Measurements from ENCODE around the gene DLST. TPM values are rescaled to one million over a fixed set of nuclear protein-coding genes. Genes with fewer than 3 reads are reported as not detected.

Gene DLST
- total RNA-seq, 5 donors from 2014 or later (not counting 1 experiment from before 2014, with no cell fraction given), result 88.3 to 128 (median 102) TPM

DNA sequence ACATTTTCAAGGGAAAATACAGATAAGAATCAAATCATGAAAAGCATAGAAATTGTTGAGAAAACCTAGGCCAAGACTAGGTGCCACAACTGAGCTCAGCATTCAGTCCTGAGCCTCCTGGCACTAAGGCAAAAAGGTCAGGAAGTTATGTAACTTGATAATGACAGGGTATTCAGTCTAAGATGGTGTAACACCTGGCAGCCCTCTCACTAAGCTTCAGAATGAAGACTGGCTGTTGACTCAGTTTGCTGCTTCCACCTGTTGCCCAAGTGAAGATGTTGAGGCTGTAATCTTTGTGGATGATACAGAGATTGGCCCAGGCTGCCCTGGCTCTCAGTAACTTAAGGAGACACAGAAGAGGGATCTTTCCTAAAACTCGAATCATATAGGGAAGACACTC is 25.4 kb upstream of the DLST start:
- POLR2A ChIA-PET, result no interaction called here
- Mint-ChIP-seq H3K27me3 (no peaks in the 10 kb centered on the region), H3K36me3 (peaks cover 6% of the 10 kb centered on the region), H3K4me1 (peaks cover 32 to 39% (median 35%) of the 10 kb centered on the region in 3 donors), H3K27ac (no peak overlapping the region), H3K9me3 (no peaks in the 10 kb centered on the region), H3K4me3 (no peak overlapping the region)
- H3K36me3 ChIP-seq (ENCODE audit: control insufficient read depth in 2 of 2, extremely low read depth in 1 of 2, insufficient read depth in 1 of 2, low read length in 1 of 2), result peaks cover 0 to 5% of the 10 kb centered on the region in 2 donors
- H3K27me3 ChIP-seq (replicated peaks in 1 of 2; ENCODE audit: control insufficient read depth in 2 of 2, extremely low read depth in 1 of 2, insufficient read depth in 2 of 2, low read length in 1 of 2), result no peaks in the 10 kb centered on the region
- no peaks in the 10 kb centered on the region for H3K9me3 ChIP-seq
- DNase-seq (no peak), ATAC-seq (replicated peaks in 1 of 4) (no peak)
- H3K27ac ChIP-seq (ENCODE audit: low read length), result no peak overlapping the region
- H3K4me1 ChIP-seq (ENCODE audit: control insufficient read depth in 1 of 2, extremely low read depth in 1 of 2, insufficient read depth in 2 of 2, low read length in 2 of 2), result peaks cover 11 to 20% of the 10 kb centered on the region in 2 experiments
- CTCF ChIA-PET, result interaction anchor here in 1 of 2 donors (0.5 to 6.4 kb wide), 3 partner anchors 14 to 49 kb away, joined by 3 to 166 read pairs (median 6); no protein-coding TSS in a partner anchor
- WGBS (ENCODE audit: insufficient coverage), result no CpG with 5 or more reads among the region's 1 CpG
- H3K4me3 ChIP-seq (ENCODE audit: control insufficient read depth in 1 of 2, extremely low read depth in 1 of 2, low read length in 1 of 2), result no peak overlapping the region

DNA sequence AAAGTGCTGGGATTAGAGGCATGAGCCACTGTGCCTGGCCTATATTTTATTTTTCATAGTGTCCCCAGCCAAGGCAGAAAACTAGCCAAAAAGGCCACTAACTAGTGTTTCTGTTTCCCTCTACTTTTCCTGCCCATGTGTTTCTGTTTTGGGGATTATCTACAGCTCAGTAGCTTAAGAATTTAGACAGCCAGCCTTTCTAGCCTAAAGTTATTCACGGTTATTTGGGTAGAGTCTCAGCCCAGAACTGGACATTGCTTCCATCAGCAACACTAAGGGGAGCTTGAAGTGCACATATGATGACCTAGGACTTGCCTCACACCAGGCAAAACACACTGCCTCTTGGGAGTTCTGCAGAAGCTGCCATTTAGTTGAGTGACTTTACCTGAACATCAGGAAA is 23.7 kb upstream of the DLST start:
- POLR2A ChIA-PET, result no interaction called here
- CTCF ChIA-PET, result interaction anchor here (0.9 to 6.4 kb wide), 5 partner anchors 47 to 232 kb away, joined by 5 to 166 read pairs (median 6); no protein-coding TSS in a partner anchor
- WGBS (ENCODE audit: insufficient coverage), result no CpG with 5 or more reads among the region's 1 CpG
- Histone ChIP-seq H3K36me3 (ENCODE audit: control insufficient read depth in 2 of 2, extremely low read depth in 1 of 2, insufficient read depth in 1 of 2, low read length in 1 of 2) (peaks cover 0 to 5% of the 10 kb centered on the region in 2 donors), H3K27me3 (replicated peaks in 1 of 2; ENCODE audit: control insufficient read depth in 2 of 2, extremely low read depth in 1 of 2, insufficient read depth in 2 of 2, low read length in 1 of 2) (no peaks in the 10 kb centered on the region), H3K4me3 (ENCODE audit: control insufficient read depth in 1 of 2, extremely low read depth in 1 of 2, low read length in 1 of 2) (no peak overlapping the region), H3K9me3 (no peaks in the 10 kb centered on the region), H3K4me1 (ENCODE audit: control insufficient read depth in 1 of 2, extremely low read depth in 1 of 2, insufficient read depth in 2 of 2, low read length in 2 of 2) (peaks cover 11 to 19% of the 10 kb centered on the region in 2 experiments), H3K27ac (ENCODE audit: low read length) (no peak overlapping the region)
- DNase-seq (no peak), ATAC-seq (replicated peaks in 1 of 4) (no peak)
- Mint-ChIP-seq H3K4me1 (peaks cover 25 to 31% (median 27%) of the 10 kb centered on the region in 3 donors), H3K27me3 (no peaks in the 10 kb centered on the region), H3K27ac (no peak overlapping the region), H3K36me3 (peaks cover 6% of the 10 kb centered on the region), H3K4me3 (no peak overlapping the region), H3K9me3 (no peaks in the 10 kb centered on the region)

DNA sequence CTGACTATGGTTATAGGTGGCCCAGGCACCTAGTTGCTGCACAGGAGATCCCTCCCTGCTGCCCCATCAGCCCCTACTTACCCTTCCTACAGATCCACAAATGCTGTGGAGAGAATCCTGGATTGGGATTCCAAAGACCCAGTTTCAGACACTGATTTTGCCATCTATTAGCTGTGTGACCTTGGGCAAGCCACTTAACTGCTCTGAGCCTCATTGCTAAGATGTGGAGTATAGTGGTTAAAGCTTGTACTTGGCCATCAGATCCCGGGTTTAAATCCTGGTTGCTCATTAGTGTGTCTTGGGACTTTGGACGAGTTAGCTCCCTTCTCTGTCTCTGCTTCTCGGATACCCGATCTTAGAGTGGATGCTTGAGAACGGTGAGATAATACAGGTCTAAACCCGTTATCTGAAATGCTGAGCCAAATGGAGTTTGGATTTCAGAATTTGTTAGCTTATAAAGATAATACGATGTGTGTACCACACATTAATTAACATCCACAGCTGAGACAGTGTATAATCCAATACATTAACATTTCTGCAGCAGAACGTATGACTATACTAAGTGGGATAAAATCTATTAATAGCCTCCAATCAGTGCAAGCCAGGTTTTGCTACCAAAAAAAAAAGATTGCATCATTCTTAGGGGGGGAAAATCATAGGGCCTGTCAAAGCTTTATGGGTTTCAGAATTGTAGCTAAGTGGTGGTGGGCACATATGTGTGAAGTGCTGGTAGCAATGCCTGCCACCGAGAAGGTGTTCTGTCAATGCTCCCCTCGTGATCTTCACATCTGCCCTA is 21.8 kb upstream of the DLST start:
- 65% methylated on average over 2 of the region's 10 CpGs for WGBS (ENCODE audit: insufficient coverage)
- no peak overlapping the region for H3K27ac Mint-ChIP-seq
- no peak overlapping the region for H3K27ac ChIP-seq (ENCODE audit: low read length)
- H3K4me1 ChIP-seq (ENCODE audit: control insufficient read depth in 1 of 2, extremely low read depth in 1 of 2, insufficient read depth in 2 of 2, low read length in 2 of 2), result peaks cover 0 to 9% of the 10 kb centered on the region in 2 experiments
- H3K27me3 ChIP-seq (replicated peaks in 1 of 2; ENCODE audit: control insufficient read depth in 2 of 2, extremely low read depth in 1 of 2, insufficient read depth in 2 of 2, low read length in 1 of 2), result no peaks in the 10 kb centered on the region
- H3K36me3 ChIP-seq (ENCODE audit: control insufficient read depth in 2 of 2, extremely low read depth in 1 of 2, insufficient read depth in 1 of 2, low read length in 1 of 2), result peaks cover 0 to 5% of the 10 kb centered on the region in 2 donors
- no peaks in the 10 kb centered on the region for H3K27me3 Mint-ChIP-seq
- ATAC-seq (replicated peaks in 1 of 4) (no peak), DNase-seq (no peak)
- no peaks in the 10 kb centered on the region for H3K9me3 ChIP-seq
- POLR2A ChIA-PET, result interaction anchor here in 1 of 2 donors (0.9 kb wide), 1 partner anchor 23 kb away, joined by 3 read pairs; no protein-coding TSS in a partner anchor
- no peaks in the 10 kb centered on the region for H3K9me3 Mint-ChIP-seq
- CTCF ChIA-PET, result interaction anchor here (0.9 to 6.4 kb wide), 29 partner anchors 9 to 444 kb away, joined by 3 to 166 read pairs (median 5); partner anchors contain the start of genes DLST (in 1 of the 2), PROX2 (in 1 of the 2) and RPS6KL1 (in 1 of the 2)
- no peak overlapping the region for H3K4me3 ChIP-seq (ENCODE audit: control insufficient read depth in 1 of 2, extremely low read depth in 1 of 2, low read length in 1 of 2)
- peaks cover 6% of the 10 kb centered on the region for H3K36me3 Mint-ChIP-seq
- H3K4me1 Mint-ChIP-seq, result peaks cover 9 to 16% (median 15%) of the 10 kb centered on the region in 3 donors
- H3K4me3 Mint-ChIP-seq, result no peak overlapping the region

DNA sequence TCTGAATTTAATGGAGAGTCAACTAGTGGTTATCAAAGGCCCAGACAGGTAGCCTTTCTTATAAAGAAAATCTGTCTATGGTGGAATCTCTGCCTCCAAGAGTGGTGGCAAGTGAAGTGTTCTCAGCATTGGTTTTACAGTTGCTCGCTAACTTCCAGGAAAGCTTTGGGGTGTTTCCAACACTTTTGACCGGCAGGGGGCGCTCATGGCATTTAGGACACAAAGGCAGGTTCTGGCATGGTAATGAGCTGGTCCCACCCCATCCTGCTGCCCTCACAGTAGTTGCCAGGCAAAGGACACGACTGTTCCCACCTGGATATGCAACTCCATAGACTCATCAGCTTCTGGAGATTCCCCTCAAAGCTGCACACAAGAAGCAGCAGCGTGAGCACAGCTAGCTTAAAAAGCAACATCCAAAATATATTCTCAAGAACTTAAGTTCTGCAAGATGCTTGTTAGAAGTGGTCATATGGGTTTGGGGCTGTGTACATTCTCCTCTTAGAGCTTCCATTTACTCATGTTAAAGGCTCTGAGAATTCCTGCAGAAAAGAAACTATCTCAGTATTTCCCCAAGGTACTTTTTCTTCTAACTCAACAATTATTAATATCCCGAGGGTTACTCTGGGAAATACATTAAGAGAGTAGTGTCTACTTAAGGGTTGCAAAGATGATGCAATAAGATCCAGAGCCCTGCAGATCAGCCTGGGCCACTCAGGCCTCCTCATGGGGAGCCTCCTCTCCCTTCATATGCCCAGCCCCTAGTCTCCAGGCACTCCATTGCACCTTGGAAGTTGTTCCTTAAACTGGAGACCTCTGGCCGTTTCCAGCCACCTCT is 20.6 kb upstream of the DLST start:
- no peaks in the 10 kb centered on the region for H3K27me3 ChIP-seq (replicated peaks in 1 of 2; ENCODE audit: control insufficient read depth in 2 of 2, extremely low read depth in 1 of 2, insufficient read depth in 2 of 2, low read length in 1 of 2)
- DNase-seq, result peak; percentile 63 to 96 (median 88)
- ChIA-PET POLR2A (interaction anchor here (0.5 to 1.0 kb wide), 7 partner anchors 15 to 222 kb away, joined by 3 to 7 read pairs (median 3); partner anchors contain the start of gene PGF (in 1 of the 2)), CTCF (interaction anchor here (0.6 to 6.4 kb wide), 47 partner anchors 8 to 701 kb away, joined by 3 to 166 read pairs (median 4); partner anchors contain the start of genes DLST (in 1 of the 2), NEK9 (in 1 of the 2), PROX2 (in 1 of the 2) and RPS6KL1 (in 1 of the 2))
- no peaks in the 10 kb centered on the region for H3K9me3 ChIP-seq
- no peaks in the 10 kb centered on the region for H3K27me3 Mint-ChIP-seq
- H3K9me3 Mint-ChIP-seq, result no peaks in the 10 kb centered on the region
- no peak overlapping the region for H3K27ac ChIP-seq (ENCODE audit: low read length)
- H3K4me3 ChIP-seq (ENCODE audit: control insufficient read depth in 1 of 2, extremely low read depth in 1 of 2, low read length in 1 of 2), result no peak overlapping the region
- no peak overlapping the region for H3K27ac Mint-ChIP-seq
- peaks cover 0 to 9% of the 10 kb centered on the region in 2 experiments for H3K4me1 ChIP-seq (ENCODE audit: control insufficient read depth in 1 of 2, extremely low read depth in 1 of 2, insufficient read depth in 2 of 2, low read length in 2 of 2)
- H3K36me3 ChIP-seq (ENCODE audit: control insufficient read depth in 2 of 2, extremely low read depth in 1 of 2, insufficient read depth in 1 of 2, low read length in 1 of 2), result peaks cover 0 to 5% of the 10 kb centered on the region in 2 donors
- H3K36me3 Mint-ChIP-seq, result peaks cover 3% of the 10 kb centered on the region
- H3K4me1 Mint-ChIP-seq, result peaks cover 8 to 15% (median 11%) of the 10 kb centered on the region in 3 donors
- peak; percentile 83 to 90 (median 88) for ATAC-seq (replicated peaks in 1 of 4)
- no peak overlapping the region for H3K4me3 Mint-ChIP-seq
- 0% methylated on average over 4 of the region's 7 CpGs for WGBS (ENCODE audit: insufficient coverage)

DNA sequence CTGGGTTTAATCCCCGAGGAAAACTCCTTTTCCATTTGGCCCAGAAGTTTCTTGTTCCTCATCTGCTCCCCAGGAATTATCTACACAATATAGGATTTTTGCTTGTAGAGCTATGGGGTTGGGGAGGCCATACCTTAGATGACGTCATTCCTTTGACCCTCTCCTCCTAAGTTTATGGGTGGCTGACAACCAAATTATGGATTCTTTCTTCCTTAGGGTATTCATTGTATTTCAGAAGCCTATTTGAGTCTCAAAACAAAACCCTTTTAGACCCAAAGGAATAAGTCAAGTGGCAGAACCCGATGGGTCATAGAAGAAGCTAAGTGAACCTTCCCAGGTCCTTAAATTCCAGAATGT is 20.0 kb upstream of the DLST start:
- H3K27me3 ChIP-seq (replicated peaks in 1 of 2; ENCODE audit: control insufficient read depth in 2 of 2, extremely low read depth in 1 of 2, insufficient read depth in 2 of 2, low read length in 1 of 2), result no peaks in the 10 kb centered on the region
- ATAC-seq (replicated peaks in 1 of 4), result no peak
- Mint-ChIP-seq H3K4me3 (no peak overlapping the region), H3K36me3 (peaks cover 2% of the 10 kb centered on the region), H3K27ac (no peak overlapping the region), H3K27me3 (no peaks in the 10 kb centered on the region), H3K4me1 (peaks cover 13 to 21% (median 14%) of the 10 kb centered on the region in 3 donors), H3K9me3 (no peaks in the 10 kb centered on the region)
- H3K4me3 ChIP-seq (ENCODE audit: control insufficient read depth in 1 of 2, extremely low read depth in 1 of 2, low read length in 1 of 2), result no peak overlapping the region
- H3K27ac ChIP-seq (ENCODE audit: low read length), result no peak overlapping the region
- no peaks in the 10 kb centered on the region for H3K9me3 ChIP-seq
- WGBS (ENCODE audit: insufficient coverage), result 100% methylated on average over 1 of the region's 3 CpGs
- no peak for DNase-seq
- CTCF ChIA-PET, result interaction anchor here (0.7 to 6.4 kb wide), 23 partner anchors 8 to 253 kb away, joined by 3 to 166 read pairs (median 4); partner anchors contain the start of genes DLST (in 1 of the 2), PROX2 (in 1 of the 2) and RPS6KL1 (in 1 of the 2)
- POLR2A ChIA-PET, result interaction anchor here in 1 of 2 donors (0.5 to 0.8 kb wide), 3 partner anchors 44 to 223 kb away, joined by 3 to 6 read pairs (median 3); no protein-coding TSS in a partner anchor
- peaks cover under 1 to 10% of the 10 kb centered on the region in 2 experiments for H3K4me1 ChIP-seq (ENCODE audit: control insufficient read depth in 1 of 2, extremely low read depth in 1 of 2, insufficient read depth in 2 of 2, low read length in 2 of 2)
- peaks cover 0 to 5% of the 10 kb centered on the region in 2 donors for H3K36me3 ChIP-seq (ENCODE audit: control insufficient read depth in 2 of 2, extremely low read depth in 1 of 2, insufficient read depth in 1 of 2, low read length in 1 of 2)
